GM23248 (cell line): Measurements from ENCODE around the gene MRPL38. TPM values are rescaled to one million over a fixed set of nuclear protein-coding genes. Genes with fewer than 3 reads are reported as not detected.

Experiments used
- DNase-seq: peaks from one replicate; pipeline ENCODE4 v3.0.0-alpha.2; 2015
- H2AFZ ChIP-seq: fragments of 200-600 bp; sonication (generic); 2 replicates; pipeline ENCODE4 v1.6.1; 2016; ENCODE audit warnings: antibody characterized with exemption
- H3F3A ChIP-seq: fragments of 200-600 bp; sonication (generic); 2 replicates; pipeline ENCODE4 v1.6.1; 2016; ENCODE audit warnings: mild to moderate bottlenecking, antibody characterized with exemption, mixed run types; ENCODE audit not compliant: insufficient read depth
- H3K27ac ChIP-seq: fragments of 200-600 bp; sonication (generic); 2 replicates; pipeline ENCODE4 v1.5.1; 2016; ENCODE audit warnings: mild to moderate bottlenecking
- H3K27me3 ChIP-seq: fragments of 200-600 bp; sonication (generic); replicated peaks from 2 replicates; pipeline ENCODE4 v1.6.1; 2016; ENCODE audit warnings: mild to moderate bottlenecking; ENCODE audit not compliant: insufficient read depth
- H3K36me3 ChIP-seq: fragments of 200-600 bp; sonication (generic); 2 replicates; pipeline ENCODE4 v1.6.1; 2016; ENCODE audit warnings: low read depth, mild to moderate bottlenecking
- H3K4me1 ChIP-seq: fragments of 200-600 bp; sonication (generic); 2 replicates; pipeline ENCODE4 v1.6.1; 2016; ENCODE audit warnings: mild to moderate bottlenecking; ENCODE audit not compliant: insufficient read depth
- H3K4me2 ChIP-seq: fragments of 200-600 bp; sonication (generic); one replicate; pipeline ENCODE4 v1.6.1; 2016; ENCODE audit warnings: mild to moderate bottlenecking; ENCODE audit not compliant: unreplicated experiment
- H3K4me3 ChIP-seq: fragments of 200-600 bp; sonication (generic); 2 replicates; pipeline ENCODE4 v1.5.1; 2016; ENCODE audit warnings: mild to moderate bottlenecking
- H3K79me2 ChIP-seq: fragments of 200-600 bp; sonication (generic); 2 replicates; pipeline ENCODE4 v1.6.1; 2016; ENCODE audit warnings: mild to moderate bottlenecking; ENCODE audit not compliant: insufficient read depth
- H3K9ac ChIP-seq: fragments of 200-600 bp; sonication (generic); 2 replicates; pipeline ENCODE4 v1.6.1; 2016; ENCODE audit warnings: mild to moderate bottlenecking
- H3K9me2 ChIP-seq: fragments of 200-600 bp; sonication (generic); 2 replicates; pipeline ENCODE4 v1.6.1; 2016; ENCODE audit warnings: mixed run types, mild to moderate bottlenecking, moderate library complexity; ENCODE audit not compliant: insufficient read depth
- H3K9me3 ChIP-seq: fragments of 200-600 bp; sonication (generic); one replicate; pipeline ENCODE4 v1.6.1; 2017; ENCODE audit warnings: low read depth
- H4K20me1 ChIP-seq: fragments of 200-600 bp; sonication (generic); 2 replicates; pipeline ENCODE4 v1.6.0; 2016; ENCODE audit not compliant: insufficient read depth
- EZH2 ChIP-seq: fragments of 200-600 bp; sonication (generic); IDR thresholded peaks from 2 replicates; pipeline ENCODE4 v1.6.1; 2018; ENCODE audit warnings: antibody characterized with exemption, mild to moderate bottlenecking; ENCODE audit not compliant: insufficient read depth, poor library complexity, severe bottlenecking
- EZH2phosphoT487 ChIP-seq: fragments of 200-600 bp; sonication (generic); IDR thresholded peaks from 2 replicates; pipeline ENCODE4 v1.6.1; 2018; ENCODE audit warnings: antibody characterized with exemption, moderate library complexity, mild to moderate bottlenecking, low read depth; ENCODE audit not compliant: insufficient read depth
- WGBS, 2 experiments: methylation state at CpG; one replicate each; pipeline ENCODE4 v1.1.6; 2015 to 2017; ENCODE audit warnings: low lambda C conversion rate in 2 of 2, low coverage in 1 of 2; ENCODE audit errors: missing lambda C conversion rate in 2 of 2; 5-methylcytosine and 5-hydroxymethylcytosine counted together
- in situ Hi-C: fragments of 300-500 bp; cut with MboI; formaldehyde crosslinking; loops from 2 replicates; pipeline ENCODE4 v1.15.0; 2020
- polyA plus RNA-seq: library from polyadenylated mRNA; unstranded; fragments of >200 nt; fragmentation: Nextera tagmentation; extraction: Ambion mirVana; gene quantifications from 2 replicates; pipeline ENCODE4 v1.2.1, GENCODE V29; 2016
- total RNA-seq: library from RNA; depleted of rRNA; stranded (reverse); fragments of >200 nt; shearing (Covaris generic); gene quantifications from 2 replicates; pipeline ENCODE4 v1.2.3, GENCODE V29; 2014

Gene MRPL38
- total and polyA plus RNA-seq, 2 experiments from 2014 or later: 18.8 to 51.9 TPM

GRCh38 chr17:75922963-75923874 is 18.5 kb upstream of the MRPL38 start:
- WGBS, 2 experiments: 86 to 87% methylated on average over 19 of the region's 19 CpGs
- Histone ChIP-seq H3K27me3 (no peaks in the 10 kb centered on the region), H3K9me3 (no peaks in the 10 kb centered on the region), H3K36me3 (no peaks in the 10 kb centered on the region; the same call in 1 of the 2 replicates), H3K4me1 (no peaks in the 10 kb centered on the region), H3F3A (no peaks in the 10 kb centered on the region), H3K79me2 (no peaks in the 10 kb centered on the region), H2AFZ (no peak overlapping the region), H4K20me1 (no peaks in the 10 kb centered on the region), H3K9ac (no peak overlapping the region), H3K4me2 (no peak overlapping the region), H3K9me2 (no peaks in the 10 kb centered on the region), H3K27ac (no peak overlapping the region), H3K4me3 (no peak overlapping the region)
- no peak for DNase-seq
- in situ Hi-C loops: loop anchor here (25.0 kb wide), 1 partner anchor 364 kb away; no protein-coding TSS in a partner anchor
- TF ChIP-seq EZH2 (no peak), EZH2phosphoT487 (no peak)

DNA sequence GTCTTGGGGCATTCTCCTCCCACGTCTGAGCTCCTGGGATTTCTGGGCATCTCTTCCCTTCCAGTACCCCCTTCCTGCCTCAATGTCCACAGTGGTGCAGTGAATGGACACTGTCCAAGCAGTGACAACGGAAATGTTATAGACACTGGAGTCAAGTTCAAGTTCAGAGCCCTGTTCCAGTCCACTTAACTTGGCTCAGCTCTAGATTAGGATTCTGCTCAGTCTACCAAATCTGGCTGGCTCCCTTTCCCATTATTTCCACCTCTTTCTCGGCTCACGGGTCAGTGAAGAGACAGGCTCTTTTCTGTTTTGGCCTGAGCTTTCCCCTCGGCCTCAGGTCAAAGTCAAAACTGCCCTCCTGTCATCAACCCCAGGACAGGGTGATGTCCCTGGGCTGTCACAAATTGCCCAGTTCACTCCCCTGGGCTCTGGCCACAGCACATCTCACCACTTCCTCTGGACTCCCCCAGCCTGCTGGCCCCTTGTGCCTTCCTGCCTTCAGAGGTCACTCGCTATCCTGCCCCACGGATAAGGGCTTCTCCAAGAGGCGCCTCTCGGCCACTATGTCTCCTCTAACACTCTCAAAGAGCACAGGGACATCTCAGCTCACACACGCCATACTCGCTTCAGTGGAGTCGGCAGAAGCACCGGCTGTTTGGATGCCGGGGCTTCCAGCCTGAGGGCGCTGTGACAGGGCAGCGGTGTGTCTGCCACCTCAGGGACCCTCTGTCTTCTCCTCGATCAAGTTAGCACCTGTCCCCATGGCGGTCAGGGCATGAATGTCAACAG is 17.7 kb upstream of the MRPL38 start:
- no peaks in the 10 kb centered on the region for H3K4me1 ChIP-seq
- H3F3A ChIP-seq: no peaks in the 10 kb centered on the region
- no peak overlapping the region for H3K27ac ChIP-seq
- no peaks in the 10 kb centered on the region for H3K9me3 ChIP-seq
- H3K27me3 ChIP-seq: no peaks in the 10 kb centered on the region
- no peak for DNase-seq
- H3K9me2 ChIP-seq: no peaks in the 10 kb centered on the region
- H3K9ac ChIP-seq: no peak overlapping the region
- H3K4me2 ChIP-seq: no peak overlapping the region
- no peak overlapping the region for H2AFZ ChIP-seq
- no peak overlapping the region for H3K4me3 ChIP-seq
- in situ Hi-C loops: loop anchor here (25.0 kb wide), 1 partner anchor 365 kb away; no protein-coding TSS in a partner anchor
- no peaks in the 10 kb centered on the region; the same call in 1 of the 2 replicates for H3K36me3 ChIP-seq
- no peaks in the 10 kb centered on the region for H3K79me2 ChIP-seq
- H4K20me1 ChIP-seq: no peaks in the 10 kb centered on the region
- no peak for TF ChIP-seq EZH2phosphoT487
- no peak for TF ChIP-seq EZH2
- 93 to 96% methylated on average over 18 of the region's 18 CpGs for WGBS, 2 experiments

DNA sequence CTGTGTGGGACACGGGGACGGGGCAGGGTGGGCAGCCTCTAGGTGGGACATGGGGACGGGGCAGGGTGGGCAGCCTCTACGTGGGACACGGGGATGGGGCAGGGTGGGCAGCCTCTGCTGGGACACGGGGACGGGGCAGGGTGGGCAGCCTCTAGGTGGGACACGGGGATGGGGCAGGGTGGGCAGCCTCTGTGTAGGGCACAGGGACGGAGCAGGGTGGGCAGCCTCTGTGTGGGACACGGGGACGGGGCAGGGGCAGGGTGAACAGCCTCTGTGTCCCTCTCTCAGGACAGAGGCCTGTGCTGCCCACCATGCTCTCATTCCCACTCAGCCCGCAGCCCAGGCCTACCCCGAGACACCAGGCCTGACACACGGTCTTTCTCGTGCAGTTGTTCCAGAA is 16.9 kb upstream of the MRPL38 start:
- Histone ChIP-seq H3K9ac (no peak overlapping the region), H3K4me1 (no peaks in the 10 kb centered on the region), H4K20me1 (no peaks in the 10 kb centered on the region), H3K36me3 (no peaks in the 10 kb centered on the region; the same call in 1 of the 2 replicates), H3F3A (no peaks in the 10 kb centered on the region), H3K79me2 (no peaks in the 10 kb centered on the region), H3K27ac (no peak overlapping the region), H3K9me2 (no peaks in the 10 kb centered on the region), H3K4me3 (no peak overlapping the region), H3K4me2 (no peak overlapping the region), H3K9me3 (no peaks in the 10 kb centered on the region), H2AFZ (no peak overlapping the region), H3K27me3 (no peaks in the 10 kb centered on the region)
- TF ChIP-seq EZH2 (no peak), EZH2phosphoT487 (no peak)
- WGBS, 2 experiments: 94 to 96% methylated on average over 8 to 15 of the region's 15 CpGs
- DNase-seq: no peak
- in situ Hi-C loops: loop anchor here (25.0 kb wide), 1 partner anchor 366 kb away; no protein-coding TSS in a partner anchor

GRCh38 chr17:75920045-75920560 is 15.4 kb upstream of the MRPL38 start:
- TF ChIP-seq EZH2: no peak
- WGBS, 2 experiments: 75 to 79% methylated on average over 9 to 11 of the region's 11 CpGs

More at GRCh38 chr17:75920045-75920560, 15.4 kb upstream of the MRPL38 start:
- H3K9me3 ChIP-seq: no peaks in the 10 kb centered on the region
- H3K4me1 ChIP-seq: no peaks in the 10 kb centered on the region
- in situ Hi-C loops: loop anchor here (25.0 kb wide), 1 partner anchor 367 kb away; no protein-coding TSS in a partner anchor
- H3K27me3 ChIP-seq: no peaks in the 10 kb centered on the region
- no peaks in the 10 kb centered on the region for H3K9me2 ChIP-seq
- H2AFZ ChIP-seq: no peak overlapping the region
- H3K36me3 ChIP-seq: no peaks in the 10 kb centered on the region; the same call in 1 of the 2 replicates
- no peak for DNase-seq
- no peaks in the 10 kb centered on the region for H3F3A ChIP-seq
- no peaks in the 10 kb centered on the region for H3K79me2 ChIP-seq
- H4K20me1 ChIP-seq: no peaks in the 10 kb centered on the region
- H3K9ac ChIP-seq: no peak overlapping the region
- H3K27ac ChIP-seq: no peak overlapping the region
- H3K4me3 ChIP-seq: no peak overlapping the region
- H3K4me2 ChIP-seq: no peak overlapping the region
